Mammary epithelial cell (primary cell): ENCODE measurements around the gene PPT2.

Experiments
- EZH2 ChIP-seq: IDR thresholded peaks from 2 replicates; pipeline ENCODE4 v1.6.1; 2012; ENCODE audit warnings: low read length, inconsistent platforms, borderline replicate concordance
- TF ChIP-seq, protein P1 (sequence below), 2 donors: IDR thresholded peaks in 1 of 2; conservative IDR thresholded peaks in 1 of 2; 2 replicates each; pipeline ENCODE4 v1.5.1; 2011 to 2012; ENCODE audit warnings: inconsistent platforms in 2 of 2, low read length in 2 of 2, mild to moderate bottlenecking in 2 of 2, control low read depth in 1 of 2, low read depth in 1 of 2; ENCODE audit not compliant: insufficient read depth in 1 of 2; ENCODE audit errors: extremely low read depth in 1 of 2

DNA sequence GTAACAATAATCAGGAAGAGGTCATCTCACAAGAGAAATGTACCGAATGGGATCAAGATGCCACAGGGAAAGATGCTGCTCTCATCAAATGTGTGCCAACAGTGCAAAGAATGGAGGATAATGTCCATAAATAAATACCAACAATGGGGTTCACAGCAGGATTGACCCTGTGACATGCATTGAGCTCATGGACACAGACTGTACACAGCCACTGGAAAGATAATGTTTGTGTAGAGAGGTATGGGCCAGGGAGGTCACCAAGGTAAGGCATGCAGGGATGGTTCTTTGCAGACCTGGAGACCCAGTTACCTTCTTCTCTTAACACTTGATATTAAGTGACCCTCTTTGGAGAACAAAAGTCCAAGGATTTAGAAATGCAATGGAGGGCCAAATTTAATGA, 20.5 kb downstream of the PPT2 start:
- TF ChIP-seq, protein P1, sequence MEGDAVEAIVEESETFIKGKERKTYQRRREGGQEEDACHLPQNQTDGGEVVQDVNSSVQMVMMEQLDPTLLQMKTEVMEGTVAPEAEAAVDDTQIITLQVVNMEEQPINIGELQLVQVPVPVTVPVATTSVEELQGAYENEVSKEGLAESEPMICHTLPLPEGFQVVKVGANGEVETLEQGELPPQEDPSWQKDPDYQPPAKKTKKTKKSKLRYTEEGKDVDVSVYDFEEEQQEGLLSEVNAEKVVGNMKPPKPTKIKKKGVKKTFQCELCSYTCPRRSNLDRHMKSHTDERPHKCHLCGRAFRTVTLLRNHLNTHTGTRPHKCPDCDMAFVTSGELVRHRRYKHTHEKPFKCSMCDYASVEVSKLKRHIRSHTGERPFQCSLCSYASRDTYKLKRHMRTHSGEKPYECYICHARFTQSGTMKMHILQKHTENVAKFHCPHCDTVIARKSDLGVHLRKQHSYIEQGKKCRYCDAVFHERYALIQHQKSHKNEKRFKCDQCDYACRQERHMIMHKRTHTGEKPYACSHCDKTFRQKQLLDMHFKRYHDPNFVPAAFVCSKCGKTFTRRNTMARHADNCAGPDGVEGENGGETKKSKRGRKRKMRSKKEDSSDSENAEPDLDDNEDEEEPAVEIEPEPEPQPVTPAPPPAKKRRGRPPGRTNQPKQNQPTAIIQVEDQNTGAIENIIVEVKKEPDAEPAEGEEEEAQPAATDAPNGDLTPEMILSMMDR (conservative IDR thresholded peaks at IDR 0.05 in 1 of 2, IDR thresholded peaks at IDR 0.05 in 1 of 2; ENCODE audit: extremely low read depth in 1 of 2, insufficient read depth in 1 of 2, low read depth in 1 of 2, low read length in 2 of 2), result no peak
- no peak for TF ChIP-seq EZH2
